Ascending aorta (tissue), 2 donors: ENCODE results near the gene ZSCAN12. TPM values are rescaled to one million over a fixed set of nuclear protein-coding genes. Genes with fewer than 3 reads are reported as not detected.

Source experiments
- DNase-seq, 2 donors: peaks; one replicate each; pipeline ENCODE4 v3.0.0-alpha.2; 2019; ENCODE audit warnings: low spot score in 2 of 2
- H3K27ac ChIP-seq, 2 donors: fragments of 200-600 bp; sonication (generic); one replicate each; pipeline ENCODE4 v1.5.1; 2016 to 2017; ENCODE audit warnings: mild to moderate bottlenecking in 1 of 2
- H3K27me3 ChIP-seq: fragments of 200-600 bp; sonication (generic); one replicate; pipeline ENCODE4 v1.5.1; 2017
- H3K36me3 ChIP-seq, 2 donors: fragments of 200-600 bp; sonication (generic); one replicate each; pipeline ENCODE4 v1.5.1; 2016
- H3K4me1 ChIP-seq, 2 donors: fragments of 200-600 bp; sonication (generic); one replicate each; pipeline ENCODE4 v1.5.1; 2016 to 2017; ENCODE audit warnings: mild to moderate bottlenecking in 1 of 2
- H3K4me3 ChIP-seq, 2 donors: fragments of 200-600 bp; sonication (generic); one replicate each; pipeline ENCODE4 v1.5.1; 2016 to 2017; ENCODE audit warnings: mild to moderate bottlenecking in 1 of 2
- H3K9me3 ChIP-seq, 2 donors: fragments of 200-600 bp; sonication (generic); one replicate each; pipeline ENCODE4 v1.5.1; 2016
- CTCF ChIP-seq, 3 experiments: fragments of 200-600 bp in 2 of 3; fragments of 450-650 bp in 1 of 3; sonication (generic) in 2 of 3; IDR thresholded peaks; one replicate each; pipeline ENCODE4 v1.5.1; 2016 to 2019; ENCODE audit warnings: antibody characterized with exemption in 3 of 3, mild to moderate bottlenecking in 1 of 3, moderate library complexity in 1 of 3
- intact Hi-C: fragments of 100-400 bp; cut with DNase I; formaldehyde crosslinking; loops from one replicate; pipeline ENCODE4 v1.15.1; 2023
- total RNA-seq: library from RNA; depleted of rRNA; stranded (reverse); fragments of >200 nt; gene quantifications from one replicate; pipeline ENCODE4 v1.1.0, GENCODE V29; 2016

The ZSCAN12 gene
- total RNA-seq, 1 donor from 2014 or later: 5.3 TPM

GRCh38 chr6:28335564-28336283 is 63.8 kb downstream of the ZSCAN12 start, which contains the start of gene ZSCAN31:
Gene ZSCAN31, minus strand, starts transcription at chr6:28336148. Its CDS starts 6,465 bp downstream, at chr6:28329683.
- H3K27me3 ChIP-seq: no peaks in the 10 kb centered on the region
- H3K36me3 ChIP-seq: no peaks in the 10 kb centered on the region
- DNase-seq: peak; percentile 57 to 99
- peak within 1 kb of the TSS; percentile 96 to 99 for H3K27ac ChIP-seq
- H3K4me3 ChIP-seq: peak within 1 kb of the TSS; percentile 69 to 83
- H3K9me3 ChIP-seq: no peaks in the 10 kb centered on the region
- intact Hi-C loops: loop anchor here (1.0 to 10.0 kb wide), 9 partner anchors 14 to 1729 kb away; partner anchors contain the start of genes POLR1H, PPP1R11, ZKSCAN3 and ZNF165
- peaks cover 0 to 8% of the 10 kb centered on the region in 2 donors for H3K4me1 ChIP-seq
- no peak for TF ChIP-seq CTCF (IDR thresholded peaks at IDR 0.05)

- H3K36me3 ChIP-seq: no peaks in the 10 kb centered on the region
- peak overlapping the region; percentile 69 to 83 for H3K4me3 ChIP-seq
- peaks cover 0 to 8% of the 10 kb centered on the region in 2 donors for H3K4me1 ChIP-seq
- H3K9me3 ChIP-seq: no peaks in the 10 kb centered on the region
- H3K27me3 ChIP-seq: no peaks in the 10 kb centered on the region
- intact Hi-C loops: loop anchor here (2.0 to 10.0 kb wide), 7 partner anchors 68 to 1730 kb away; partner anchors contain the start of genes POLR1H, PPP1R11, ZNF165 and ZSCAN26
- no peak for TF ChIP-seq CTCF (IDR thresholded peaks at IDR 0.05)
- DNase-seq: peak in 1 of 2 donors; percentile 98
- H3K27ac ChIP-seq: peak overlapping the region; percentile 96 to 99
These were observed 64.4 kb downstream of the ZSCAN12 start for GRCh38 chr6:28335040-28335563.

- DNase-seq: no peak
- peaks cover 0 to under 1% of the 10 kb centered on the region in 2 donors for H3K9me3 ChIP-seq
- no peak for TF ChIP-seq CTCF (IDR thresholded peaks at IDR 0.05)
- H3K27me3 ChIP-seq: no peaks in the 10 kb centered on the region
- H3K4me3 ChIP-seq: peak overlapping the region; percentile 69 to 83
- no peaks in the 10 kb centered on the region for H3K36me3 ChIP-seq
- peaks cover 0 to 8% of the 10 kb centered on the region in 2 donors for H3K4me1 ChIP-seq
- intact Hi-C loops: loop anchor here (2.0 to 10.0 kb wide), 8 partner anchors 52 to 1730 kb away; partner anchors contain the start of genes PGBD1, POLR1H, PPP1R11 and ZNF165
- peak overlapping the region; percentile 96 to 99 for H3K27ac ChIP-seq
These were observed 65.1 kb downstream of the ZSCAN12 start for GRCh38 chr6:28334286-28335039.

GRCh38 chr6:28333599-28334018 is 65.9 kb downstream of the ZSCAN12 start:
- H3K9me3 ChIP-seq: peaks cover 0 to 9% of the 10 kb centered on the region in 2 donors
- TF ChIP-seq CTCF (IDR thresholded peaks at IDR 0.05): no peak
- peak overlapping the region; percentile 96 to 99 for H3K27ac ChIP-seq

GRCh38 chr6:28333047-28333446 is 66.5 kb downstream of the ZSCAN12 start:
- H3K36me3 ChIP-seq: peaks cover 7 to 10% of the 10 kb centered on the region in 2 donors
- TF ChIP-seq CTCF (IDR thresholded peaks at IDR 0.05): no peak
- H3K27ac ChIP-seq: peak overlapping the region in 1 of 2 donors; percentile 96
- no peak overlapping the region for H3K4me3 ChIP-seq
- H3K9me3 ChIP-seq: peaks cover 0 to 13% of the 10 kb centered on the region in 2 donors
- H3K4me1 ChIP-seq: peaks cover 0 to 8% of the 10 kb centered on the region in 2 donors
- H3K27me3 ChIP-seq: no peaks in the 10 kb centered on the region
- DNase-seq: no peak
- intact Hi-C loops: loop anchor here (5.0 to 10.0 kb wide), 3 partner anchors 51 to 1732 kb away; partner anchors contain the start of genes PGBD1, POLR1H and PPP1R11

More at GRCh38 chr6:28333599-28334018, 65.9 kb downstream of the ZSCAN12 start:
- peaks cover 0 to 8% of the 10 kb centered on the region in 2 donors for H3K4me1 ChIP-seq
- peaks cover 6 to 7% of the 10 kb centered on the region in 2 donors for H3K36me3 ChIP-seq
- H3K27me3 ChIP-seq: no peaks in the 10 kb centered on the region
- DNase-seq: no peak
- intact Hi-C loops: loop anchor here (2.0 to 10.0 kb wide), 4 partner anchors 51 to 1731 kb away; partner anchors contain the start of genes PGBD1, POLR1H, PPP1R11 and ZSCAN26
- no peak overlapping the region for H3K4me3 ChIP-seq
